Panc1 (cell line): ENCODE data around the gene CRHBP.

Experiments used
- CTCF ChIP-seq: fragments of 450-650 bp; IDR thresholded peaks from 2 replicates; pipeline ENCODE4 v1.5.1; 2017; ENCODE audit warnings: mild to moderate bottlenecking
- REST ChIP-seq, 2 experiments: IDR thresholded peaks; 2 replicates each; pipeline ENCODE4 v1.6.1; 2011 to 2012; ENCODE audit warnings: low read depth in 2 of 2, control low read depth in 1 of 2, low read length in 1 of 2, mild to moderate bottlenecking in 1 of 2, moderate library complexity in 1 of 2; ENCODE audit not compliant: insufficient read depth in 1 of 2
- SIN3A ChIP-seq: IDR thresholded peaks from 2 replicates; pipeline ENCODE4 v1.6.1; 2012; ENCODE audit warnings: low read depth, mild to moderate bottlenecking, low read length, moderate library complexity, borderline replicate concordance; ENCODE audit not compliant: insufficient read depth
- TCF7L2 ChIP-seq: IDR thresholded peaks from 2 replicates; pipeline ENCODE4 v1.6.1; 2011; ENCODE audit warnings: mild to moderate bottlenecking, low read depth, low read length, inconsistent platforms

GRCh38 chr5:76927961-76928360 is 24.9 kb upstream of the CRHBP start:
- no peak for TF ChIP-seq REST (IDR thresholded peaks at IDR 0.05; ENCODE audit: insufficient read depth in 1 of 2, low read depth in 2 of 2, low read length in 1 of 2)
- no peak for TF ChIP-seq CTCF
- TF ChIP-seq TCF7L2 = no peak
- TF ChIP-seq SIN3A = no peak
